NK-92 (cell line): Measurements from ENCODE around the gene PREP.

Experiments
- DNase-seq: peaks from one replicate; lab custom pipeline; 2025; ENCODE audit not compliant: unreplicated experiment; lab: John Stamatoyannopoulos, UW

Gene PREP

GRCh38 chr6:105397987-105398386 lies 4.9 kb downstream of the PREP start:
- DNase-seq = no peak

- DNase-seq = no peak
Observed at GRCh38 chr6:105391705-105392104, 11.2 kb downstream of the PREP start.

GRCh38 chr6:105389543-105389942 lies 13.3 kb downstream of the PREP start:
- DNase-seq = no peak

- no peak for DNase-seq
Observed at GRCh38 chr6:105388392-105388791, 14.5 kb downstream of the PREP start.

- DNase-seq = no peak
Observed at GRCh38 chr6:105384004-105384403, 18.9 kb downstream of the PREP start.

- DNase-seq = no peak
Observed at GRCh38 chr6:105382958-105383357, 19.9 kb downstream of the PREP start.

GRCh38 chr6:105382496-105382895 lies 20.4 kb downstream of the PREP start:
- DNase-seq = no peak

GRCh38 chr6:105380634-105381033 lies 22.2 kb downstream of the PREP start:
- DNase-seq = no peak

GRCh38 chr6:105375797-105376196 lies 27.1 kb downstream of the PREP start:
- no peak for DNase-seq

GRCh38 chr6:105374010-105374420 lies 28.9 kb downstream of the PREP start:
- DNase-seq = no peak

- no peak for DNase-seq
Observed at GRCh38 chr6:105373481-105373880, 29.4 kb downstream of the PREP start.

GRCh38 chr6:105372849-105373182 lies 30.1 kb downstream of the PREP start:
- no peak for DNase-seq

GRCh38 chr6:105372142-105372848 lies 30.6 kb downstream of the PREP start:
- DNase-seq = no peak

- DNase-seq = no peak
Observed at GRCh38 chr6:105370351-105370750, 32.5 kb downstream of the PREP start.

- DNase-seq = no peak
Observed at GRCh38 chr6:105369145-105369544, 33.7 kb downstream of the PREP start.

- DNase-seq = no peak
Observed at GRCh38 chr6:105364243-105364642, 38.6 kb downstream of the PREP start.

- DNase-seq = no peak
Observed at GRCh38 chr6:105363100-105363754, 39.7 kb downstream of the PREP start.

GRCh38 chr6:105359419-105360370 lies 43.2 kb downstream of the PREP start:
- DNase-seq = no peak

- no peak for DNase-seq
Observed at GRCh38 chr6:105357165-105357564, 45.7 kb downstream of the PREP start.

GRCh38 chr6:105352037-105352617 lies 50.8 kb downstream of the PREP start:
- DNase-seq = no peak

- no peak for DNase-seq
Observed at GRCh38 chr6:105348897-105349296, 54.0 kb downstream of the PREP start.
